Nephron progenitor cell (in vitro differentiated cells): ENCODE data around the gene PSRC1.

Source experiments
- DNase-seq: peaks from one replicate; pipeline ENCODE4 v3.0.0; 2021
- H3K27ac Mint-ChIP-seq: 2 replicates; pipeline ENCODE4 v1.8.0; 2021; ENCODE audit warnings: mild to moderate bottlenecking, moderate library complexity, mixed read lengths
- H3K27me3 Mint-ChIP-seq: 2 replicates; pipeline ENCODE4 v1.8.0; 2021; ENCODE audit warnings: mild to moderate bottlenecking, low read depth, mixed read lengths; ENCODE audit not compliant: poor library complexity
- H3K36me3 Mint-ChIP-seq: 2 replicates; pipeline ENCODE4 v1.8.0; 2021; ENCODE audit warnings: low read depth, mixed read lengths
- H3K4me1 Mint-ChIP-seq: 2 replicates; pipeline ENCODE4 v1.8.0; 2021; ENCODE audit warnings: mixed read lengths
- H3K4me3 Mint-ChIP-seq: 2 replicates; pipeline ENCODE4 v1.8.0; 2021; ENCODE audit warnings: mild to moderate bottlenecking, moderate library complexity, mixed read lengths
- H3K9me3 Mint-ChIP-seq: 2 replicates; pipeline ENCODE4 v1.8.0; 2021; ENCODE audit warnings: mild to moderate bottlenecking, moderate library complexity, mixed read lengths
- CTCF ChIP-seq: fragments of 200-600 bp; sonication (generic); IDR thresholded peaks from 2 replicates; pipeline ENCODE4 v1.5.0; 2021; ENCODE audit warnings: antibody characterized with exemption

The PSRC1 gene

GRCh38 chr1:109271458-109271857 lies 11.5 kb downstream of the PSRC1 start:
- no peak overlapping the region for H3K27ac Mint-ChIP-seq
- H3K4me1 Mint-ChIP-seq: peaks cover 48% of the 10 kb centered on the region
- DNase-seq: no peak
- no peak for TF ChIP-seq CTCF
- H3K9me3 Mint-ChIP-seq: no peaks in the 10 kb centered on the region
- H3K27me3 Mint-ChIP-seq: peaks cover 3% of the 10 kb centered on the region
- H3K36me3 Mint-ChIP-seq: peaks cover 20% of the 10 kb centered on the region
- no peak overlapping the region for H3K4me3 Mint-ChIP-seq

GRCh38 chr1:109270623-109271317 lies 12.2 kb downstream of the PSRC1 start:
- H3K36me3 Mint-ChIP-seq: peaks cover 20% of the 10 kb centered on the region
- DNase-seq: no peak
- H3K4me3 Mint-ChIP-seq: no peak overlapping the region
- peaks cover 42% of the 10 kb centered on the region for H3K4me1 Mint-ChIP-seq
- TF ChIP-seq CTCF: no peak
- no peaks in the 10 kb centered on the region for H3K9me3 Mint-ChIP-seq
- no peak overlapping the region for H3K27ac Mint-ChIP-seq
- peaks cover 3% of the 10 kb centered on the region for H3K27me3 Mint-ChIP-seq

GRCh38 chr1:109269981-109270622 lies 12.8 kb downstream of the PSRC1 start:
- peaks cover 35% of the 10 kb centered on the region for H3K4me1 Mint-ChIP-seq
- no peak overlapping the region for H3K27ac Mint-ChIP-seq
- no peaks in the 10 kb centered on the region for H3K9me3 Mint-ChIP-seq
- no peak overlapping the region for H3K4me3 Mint-ChIP-seq
- TF ChIP-seq CTCF: no peak
- peaks cover 3% of the 10 kb centered on the region for H3K27me3 Mint-ChIP-seq
- DNase-seq: no peak
- H3K36me3 Mint-ChIP-seq: peaks cover 20% of the 10 kb centered on the region

- no peak for TF ChIP-seq CTCF
- peaks cover 20% of the 10 kb centered on the region for H3K36me3 Mint-ChIP-seq
- H3K9me3 Mint-ChIP-seq: no peaks in the 10 kb centered on the region
- DNase-seq: no peak
- no peak overlapping the region for H3K4me3 Mint-ChIP-seq
- H3K27ac Mint-ChIP-seq: no peak overlapping the region
- H3K4me1 Mint-ChIP-seq: peaks cover 28% of the 10 kb centered on the region
- peaks cover 3% of the 10 kb centered on the region for H3K27me3 Mint-ChIP-seq
These were observed 13.5 kb downstream of the PSRC1 start for GRCh38 chr1:109269212-109269980.

- no peak for DNase-seq
- H3K9me3 Mint-ChIP-seq: no peaks in the 10 kb centered on the region
- H3K4me3 Mint-ChIP-seq: no peak overlapping the region
- peaks cover 25% of the 10 kb centered on the region for H3K4me1 Mint-ChIP-seq
- no peak for TF ChIP-seq CTCF
- H3K27ac Mint-ChIP-seq: no peak overlapping the region
- H3K27me3 Mint-ChIP-seq: peaks cover 3% of the 10 kb centered on the region
- peaks cover 13% of the 10 kb centered on the region for H3K36me3 Mint-ChIP-seq
These were observed 14.3 kb downstream of the PSRC1 start for GRCh38 chr1:109268431-109269211.
